ENCODE results near the gene TAGLN. TPM values are rescaled to one million over a fixed set of nuclear protein-coding genes. Genes with fewer than 3 reads are reported as not detected.

Gene TAGLN
- total RNA-seq, 2 donors from 2014 or later, result 228 to 412 TPM

DNA sequence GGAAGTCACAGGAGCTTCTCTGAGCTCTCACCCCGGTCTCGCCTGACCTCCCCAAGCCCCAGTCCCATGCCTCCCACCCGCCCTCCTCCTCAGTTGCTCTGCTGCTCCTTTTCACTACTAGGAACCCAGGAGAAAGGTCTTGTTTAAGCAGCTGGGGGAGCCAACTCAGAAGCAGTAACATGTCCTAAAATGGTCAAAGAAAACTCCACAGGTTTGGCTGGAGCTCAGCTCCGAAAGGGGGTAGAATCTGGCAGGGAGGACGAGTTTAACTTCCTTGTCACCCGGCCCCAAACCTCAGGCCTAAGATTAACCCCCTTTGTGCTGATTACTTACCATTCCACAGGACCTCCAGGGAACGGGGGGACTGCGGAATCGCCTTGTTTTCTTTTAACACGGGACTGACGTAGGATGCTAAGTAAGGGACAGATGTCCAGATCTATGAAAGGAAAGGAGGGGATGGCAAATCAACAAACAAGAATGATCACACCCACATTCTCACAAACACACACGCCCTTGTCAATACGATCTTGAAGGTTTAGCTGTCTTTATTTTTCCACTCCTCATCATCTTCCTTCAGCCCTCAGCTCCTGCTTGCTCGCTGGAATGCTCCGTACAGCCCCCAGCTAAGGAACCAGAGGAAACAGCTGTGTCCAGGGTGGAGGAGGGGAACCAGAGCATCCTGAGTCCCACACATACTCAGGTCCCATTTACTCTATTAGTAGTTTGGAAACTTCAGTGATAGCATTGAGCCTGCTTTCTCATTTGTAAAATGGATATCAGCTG, 19.2 kb downstream of the TAGLN start:
- no peaks in the 10 kb centered on the region for H3K9me3 ChIP-seq (ENCODE audit: control insufficient read depth, low read length)
- H3K27me3 ChIP-seq (ENCODE audit: control insufficient read depth, insufficient read depth, low read length, poor library complexity, severe bottlenecking), result no peaks in the 10 kb centered on the region
- no peaks in the 10 kb centered on the region for H3K9me3 Mint-ChIP-seq
- no peak for DNase-seq
- no peak overlapping the region for H3K27ac Mint-ChIP-seq
- peaks cover 51% of the 10 kb centered on the region for H3K36me3 Mint-ChIP-seq (ENCODE audit: low read depth)
- H3K4me3 Mint-ChIP-seq, result no peak overlapping the region
- H3K27ac ChIP-seq (ENCODE audit: low read depth, low read length), result no peak overlapping the region
- TF ChIP-seq CTCF (conservative IDR thresholded peaks at IDR 0.05), result no peak
- peaks cover 2% of the 10 kb centered on the region for H3K4me1 Mint-ChIP-seq
- H3K27me3 Mint-ChIP-seq (ENCODE audit: insufficient read depth), result no peaks in the 10 kb centered on the region
- H3K4me1 ChIP-seq (ENCODE audit: control insufficient read depth, insufficient read depth, low read length), result no peaks in the 10 kb centered on the region
- no peak overlapping the region for H3K9ac ChIP-seq (ENCODE audit: extremely low read depth, low read length, poor library complexity, severe bottlenecking)
- WGBS, 2 experiments (ENCODE audit: insufficient coverage in 1 of 2, insufficient read length in 1 of 2), result 88 to 93% methylated on average over 7 to 15 of the region's 15 CpGs
- peaks cover 73% of the 10 kb centered on the region for H3K36me3 ChIP-seq (ENCODE audit: control insufficient read depth, insufficient read depth, low read length)
- H3K4me3 ChIP-seq (ENCODE audit: low read length), result no peak overlapping the region

DNA sequence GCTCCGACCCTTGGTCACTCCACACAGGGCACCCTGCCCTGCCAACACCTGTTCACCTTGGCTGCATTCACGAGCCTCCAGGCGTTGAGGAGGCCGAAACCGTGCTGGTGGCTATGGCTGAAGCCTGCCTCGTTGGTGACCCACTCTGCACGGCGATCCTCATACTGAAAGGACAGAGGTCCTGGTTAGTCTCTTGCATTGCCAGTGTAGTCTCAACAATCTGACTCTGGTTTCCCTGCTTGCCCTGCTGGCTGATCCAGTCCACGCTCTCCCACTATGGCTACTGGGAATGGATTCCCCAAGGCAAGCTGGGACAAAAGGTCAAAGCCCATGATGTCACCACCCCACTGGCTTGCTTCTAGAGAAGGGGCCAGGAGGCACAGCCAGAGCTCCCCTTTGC, 19.8 kb downstream of the TAGLN start:
- Histone ChIP-seq H3K36me3 (ENCODE audit: control insufficient read depth, insufficient read depth, low read length) (peaks cover 77% of the 10 kb centered on the region), H3K9ac (ENCODE audit: extremely low read depth, low read length, poor library complexity, severe bottlenecking) (no peak overlapping the region), H3K9me3 (ENCODE audit: control insufficient read depth, low read length) (no peaks in the 10 kb centered on the region), H3K27me3 (ENCODE audit: control insufficient read depth, insufficient read depth, low read length, poor library complexity, severe bottlenecking) (no peaks in the 10 kb centered on the region), H3K4me3 (ENCODE audit: low read length) (no peak overlapping the region), H3K27ac (ENCODE audit: low read depth, low read length) (no peak overlapping the region), H3K4me1 (ENCODE audit: control insufficient read depth, insufficient read depth, low read length) (no peaks in the 10 kb centered on the region)
- WGBS, 2 experiments (ENCODE audit: insufficient coverage in 1 of 2, insufficient read length in 1 of 2), result 93 to 98% methylated on average over 7 to 9 of the region's 9 CpGs
- Mint-ChIP-seq H3K27me3 (ENCODE audit: insufficient read depth) (no peaks in the 10 kb centered on the region), H3K9me3 (no peaks in the 10 kb centered on the region), H3K4me3 (no peak overlapping the region), H3K4me1 (peaks cover 2% of the 10 kb centered on the region), H3K36me3 (ENCODE audit: low read depth) (peaks cover 53% of the 10 kb centered on the region), H3K27ac (no peak overlapping the region)
- TF ChIP-seq CTCF (conservative IDR thresholded peaks at IDR 0.05), result no peak
- DNase-seq, result no peak

- Mint-ChIP-seq H3K36me3 (ENCODE audit: low read depth) (peaks cover 53% of the 10 kb centered on the region), H3K4me3 (no peak overlapping the region), H3K9me3 (no peaks in the 10 kb centered on the region), H3K27ac (peak overlapping the region; percentile 31), H3K4me1 (peaks cover 2% of the 10 kb centered on the region), H3K27me3 (ENCODE audit: insufficient read depth) (no peaks in the 10 kb centered on the region)
- H3K4me3 ChIP-seq (ENCODE audit: low read length), result no peak overlapping the region
- peaks cover 78% of the 10 kb centered on the region for H3K36me3 ChIP-seq (ENCODE audit: control insufficient read depth, insufficient read depth, low read length)
- WGBS, 2 experiments (ENCODE audit: insufficient coverage in 1 of 2, insufficient read length in 1 of 2), result 93 to 100% methylated on average over 8 of the region's 8 CpGs
- no peak overlapping the region for H3K9ac ChIP-seq (ENCODE audit: extremely low read depth, low read length, poor library complexity, severe bottlenecking)
- no peaks in the 10 kb centered on the region for H3K4me1 ChIP-seq (ENCODE audit: control insufficient read depth, insufficient read depth, low read length)
- no peak for DNase-seq
- no peak for TF ChIP-seq CTCF (conservative IDR thresholded peaks at IDR 0.05)
- no peaks in the 10 kb centered on the region for H3K9me3 ChIP-seq (ENCODE audit: control insufficient read depth, low read length)
- no peak overlapping the region for H3K27ac ChIP-seq (ENCODE audit: low read depth, low read length)
- no peaks in the 10 kb centered on the region for H3K27me3 ChIP-seq (ENCODE audit: control insufficient read depth, insufficient read depth, low read length, poor library complexity, severe bottlenecking)
Measured at GRCh38 chr11:117219455-117219854, 20.3 kb downstream of the TAGLN start.
